GM19025 (cell line): ENCODE results near the gene STAT1.

Experiments
- ATAC-seq: cut with Tn5 transposase; IDR thresholded peaks from one replicate; pipeline ENCODE4 v1.9.1; 2021; ENCODE audit warnings: mild to moderate bottlenecking, low read depth, moderate library complexity; ENCODE audit not compliant: unreplicated experiment

STAT1 gene

DNA sequence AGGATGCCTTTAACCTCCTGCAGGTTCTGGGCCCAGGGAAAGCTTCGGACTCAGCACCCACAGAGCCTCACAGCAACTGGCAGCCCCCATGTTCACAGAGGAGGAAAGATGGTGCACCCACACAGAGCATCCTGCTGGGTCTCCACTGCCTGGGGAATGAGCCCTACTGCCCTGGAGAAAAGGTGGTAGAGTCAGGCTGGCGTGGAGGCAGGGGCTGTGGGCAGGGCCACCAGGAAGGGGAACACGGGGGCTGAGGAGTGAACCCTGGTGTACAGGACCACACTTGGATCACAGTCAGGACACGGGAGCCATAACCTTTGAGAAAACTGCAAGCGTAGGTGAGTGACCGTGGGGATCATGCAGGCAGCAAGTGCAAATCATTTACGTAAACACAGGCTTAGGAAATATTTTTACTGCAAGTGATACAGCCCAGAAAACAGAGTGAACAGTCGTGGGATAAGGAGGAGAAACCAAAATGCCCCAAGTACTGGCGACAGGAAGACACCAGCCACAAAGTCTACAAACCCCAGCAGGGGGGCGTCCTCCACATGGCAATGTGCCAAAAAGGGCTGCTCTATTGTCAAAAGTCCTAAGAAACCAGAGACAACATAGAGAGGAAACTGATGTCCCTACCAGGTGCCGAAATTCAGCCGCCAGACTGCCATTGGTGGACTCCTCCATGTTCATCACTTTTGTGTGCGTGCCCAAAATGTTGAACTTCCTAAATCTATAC lies 27.6 kb downstream of the STAT1 start:
- ATAC-seq = no peak

- no peak for ATAC-seq
These were observed 29.4 kb downstream of the STAT1 start for GRCh38 chr2:190984595-190984994.

DNA sequence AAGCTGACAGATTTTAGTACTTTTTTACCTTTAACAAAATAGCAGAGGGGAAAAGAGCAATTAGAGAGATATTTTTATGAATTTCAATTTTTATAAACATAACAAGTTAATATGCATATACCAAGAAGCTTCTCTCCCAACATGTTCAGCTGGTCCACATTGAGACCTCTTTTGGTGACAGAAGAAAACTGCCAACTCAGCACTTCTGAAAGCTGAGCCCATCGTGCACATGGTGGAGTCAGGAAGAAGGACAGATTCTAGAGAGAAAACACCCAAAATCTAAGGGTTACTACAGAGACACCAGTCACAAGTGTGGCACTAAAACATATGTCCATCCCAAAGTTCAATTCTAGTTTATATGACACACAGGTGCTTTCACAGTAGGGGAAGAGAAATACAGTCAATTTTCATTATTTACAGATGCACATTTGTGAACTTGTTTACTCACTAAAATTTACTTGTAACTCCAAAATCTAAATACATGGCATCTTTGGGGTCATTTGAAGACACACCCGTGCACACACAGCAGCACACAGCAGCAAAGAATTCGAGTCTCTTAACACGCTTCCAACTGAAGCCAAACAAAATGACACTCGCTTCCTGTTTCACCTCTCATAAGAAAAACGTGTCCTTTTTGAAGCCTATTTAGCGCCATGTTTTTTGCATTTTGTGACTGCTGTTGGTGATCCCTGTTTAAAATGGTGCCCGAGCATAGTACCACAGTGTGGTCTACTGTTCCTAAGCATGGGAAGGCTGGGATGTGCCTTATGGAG lies 31.5 kb downstream of the STAT1 start:
- no peak for ATAC-seq

- ATAC-seq = no peak
These were observed 32.2 kb downstream of the STAT1 start for GRCh38 chr2:190981733-190982132.

DNA sequence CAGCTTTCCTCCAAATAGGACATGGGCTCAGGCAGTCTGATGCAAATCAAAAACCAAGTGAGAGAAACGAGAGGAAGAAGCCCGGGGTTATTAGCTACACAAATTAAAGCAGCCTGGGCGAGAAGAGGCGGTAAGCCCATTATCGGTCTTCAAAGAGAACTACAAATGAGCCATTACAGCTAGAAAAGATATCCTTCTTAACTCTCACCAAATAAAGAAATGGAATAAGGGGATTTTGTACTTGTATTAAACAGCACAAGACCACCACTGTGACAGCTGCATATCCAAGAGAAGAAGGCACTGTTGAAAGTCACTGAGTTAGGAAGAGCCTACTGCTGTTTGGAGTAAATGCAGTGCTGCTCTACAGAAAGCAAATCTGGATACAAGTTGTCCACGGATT lies 32.6 kb downstream of the STAT1 start:
- no peak for ATAC-seq

DNA sequence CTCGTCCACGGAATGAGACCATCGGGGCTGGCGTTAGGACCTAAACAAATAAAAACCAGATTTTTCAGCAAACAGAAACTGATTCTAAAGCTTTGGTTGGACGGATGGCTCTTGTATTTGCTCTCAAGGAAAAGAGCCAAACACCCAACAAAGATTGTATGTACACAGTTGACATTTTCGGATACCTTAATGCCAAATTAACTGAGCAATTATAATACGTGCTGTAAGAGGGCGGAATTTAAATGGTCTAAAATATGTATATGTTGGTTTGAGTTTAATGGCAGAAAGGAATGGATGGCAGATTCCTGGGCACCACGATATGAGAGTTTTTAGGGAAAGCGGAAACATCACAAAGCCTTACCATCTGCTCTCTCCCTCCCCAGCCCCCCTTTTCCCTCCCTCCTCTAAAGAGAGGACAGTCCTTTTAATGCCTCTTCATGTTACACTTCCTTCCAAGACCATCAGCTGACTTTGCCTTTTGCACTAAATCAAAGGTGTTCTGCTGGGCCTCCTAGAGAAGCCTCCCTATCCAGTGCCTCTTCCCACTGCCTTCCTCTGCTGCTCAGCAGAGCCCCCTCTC lies 33.3 kb downstream of the STAT1 start:
- ATAC-seq = no peak

DNA sequence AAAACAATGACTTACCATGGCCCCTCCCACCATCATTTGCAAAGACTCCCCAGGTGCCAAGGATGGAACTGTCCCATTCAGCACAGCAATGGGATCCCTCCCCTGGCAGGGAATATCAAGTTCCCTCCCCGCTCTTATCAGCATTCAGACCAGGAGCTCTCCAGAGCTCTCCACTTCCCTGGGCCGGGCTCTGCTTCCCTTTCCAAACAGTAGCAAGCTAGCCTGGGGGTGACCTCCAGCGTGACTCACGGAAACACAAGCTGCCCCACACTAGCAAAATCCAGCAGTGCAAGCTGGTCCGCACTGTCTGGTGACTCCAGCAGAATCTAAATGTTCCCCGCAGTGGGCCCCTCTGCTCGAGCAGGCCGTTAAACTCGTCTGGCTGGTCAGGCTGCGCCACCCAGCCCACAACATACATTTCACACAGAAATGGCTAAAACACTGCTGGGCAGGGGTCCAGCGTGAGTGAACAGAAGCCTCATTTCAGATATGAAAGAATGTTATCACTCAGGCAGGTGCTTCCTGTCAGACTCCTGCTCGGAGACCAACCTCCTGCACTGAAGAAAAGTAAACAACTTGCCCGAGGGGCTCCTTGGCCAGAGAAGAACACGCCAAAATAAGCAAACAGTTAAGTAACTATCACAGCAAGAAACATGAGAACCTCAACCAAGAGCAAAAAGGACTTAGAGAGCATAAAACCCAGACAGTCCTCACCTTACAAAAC lies 33.9 kb downstream of the STAT1 start:
- ATAC-seq = no peak

DNA sequence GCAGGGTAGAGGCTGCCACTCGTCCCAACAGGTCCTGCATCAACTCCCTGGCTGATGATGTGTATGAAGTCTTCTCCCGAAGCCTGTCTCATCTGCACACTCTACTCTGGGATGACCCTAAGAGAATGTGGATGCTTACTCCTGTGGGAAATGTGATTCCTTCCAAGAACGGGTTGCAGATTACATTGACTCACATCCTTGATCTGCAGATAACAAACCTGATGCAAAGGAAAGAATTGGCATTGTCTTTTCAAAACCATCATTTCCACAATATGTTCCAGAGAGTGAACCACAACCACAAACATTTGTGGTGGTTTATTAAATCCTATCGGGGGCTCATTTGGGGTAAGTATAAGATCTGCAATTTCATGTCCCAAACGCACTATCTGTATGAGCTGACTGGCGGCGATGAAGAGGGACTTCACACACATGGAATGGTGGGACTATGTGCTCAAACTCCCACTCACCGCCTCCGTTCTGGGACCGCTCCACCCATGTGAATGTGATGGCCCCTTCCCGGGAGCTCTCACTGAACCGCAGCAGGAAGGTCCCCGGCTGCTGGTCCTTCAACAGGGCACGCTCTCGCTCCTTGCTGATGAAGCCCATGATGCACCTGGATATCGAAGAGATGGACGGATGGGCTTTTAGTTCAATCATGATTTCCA lies 35.5 kb downstream of the STAT1 start:
- ATAC-seq = no peak

GRCh38 chr2:190977505-190977904 lies 36.5 kb downstream of the STAT1 start:
- ATAC-seq = no peak

DNA sequence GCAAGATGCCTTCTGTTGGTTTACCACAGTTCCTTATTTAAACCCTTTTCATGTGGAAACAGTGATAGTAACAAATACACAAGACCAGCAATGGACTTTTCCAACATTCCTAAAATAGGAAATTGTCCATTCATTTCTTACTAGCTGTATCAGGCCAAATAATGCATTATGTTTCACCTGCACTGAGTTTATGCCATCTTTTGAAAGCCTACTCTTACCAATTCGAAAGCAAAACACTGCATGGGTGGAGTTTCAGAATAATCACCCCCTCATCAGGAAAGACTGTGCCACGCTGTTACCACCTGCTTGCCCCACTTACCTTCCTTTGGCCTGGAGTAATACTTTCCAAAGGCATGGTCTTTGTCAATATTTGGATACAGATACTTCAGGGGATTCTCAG lies 37.5 kb downstream of the STAT1 start:
- ATAC-seq = no peak

DNA sequence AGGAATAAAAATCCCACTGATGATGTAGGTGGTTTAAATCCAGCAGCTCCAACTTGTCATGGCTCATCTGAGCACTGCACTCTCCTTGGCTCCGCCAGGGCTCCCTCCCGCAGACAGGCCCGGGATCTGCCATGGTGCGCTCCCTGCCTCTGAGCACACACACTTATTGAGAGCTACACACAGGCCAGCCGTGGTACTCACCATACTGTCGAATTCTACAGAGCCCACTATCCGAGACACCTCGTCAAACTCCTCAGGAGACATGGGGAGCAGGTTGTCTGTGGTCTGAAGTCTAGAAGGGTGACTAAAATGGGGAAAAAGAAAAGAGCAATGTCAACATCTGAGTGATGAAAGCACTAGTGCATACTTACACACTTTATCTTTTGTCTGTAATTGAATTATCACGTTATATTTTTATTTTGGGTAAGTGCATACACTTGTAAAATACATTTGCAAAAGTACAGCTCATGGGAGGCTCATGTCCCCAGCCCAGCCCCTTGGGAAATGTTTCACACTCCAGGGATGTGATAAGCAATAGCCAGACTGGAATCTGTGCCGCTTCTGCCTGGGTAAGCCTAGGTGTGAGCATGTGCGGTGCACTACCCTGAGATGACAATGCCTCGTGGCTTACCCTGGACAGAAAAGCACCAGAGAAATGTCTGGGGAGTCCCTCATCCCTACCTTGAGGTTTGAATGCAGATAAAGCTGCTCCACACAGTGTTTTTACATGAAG lies 39.2 kb downstream of the STAT1 start:
- ATAC-seq = no peak

DNA sequence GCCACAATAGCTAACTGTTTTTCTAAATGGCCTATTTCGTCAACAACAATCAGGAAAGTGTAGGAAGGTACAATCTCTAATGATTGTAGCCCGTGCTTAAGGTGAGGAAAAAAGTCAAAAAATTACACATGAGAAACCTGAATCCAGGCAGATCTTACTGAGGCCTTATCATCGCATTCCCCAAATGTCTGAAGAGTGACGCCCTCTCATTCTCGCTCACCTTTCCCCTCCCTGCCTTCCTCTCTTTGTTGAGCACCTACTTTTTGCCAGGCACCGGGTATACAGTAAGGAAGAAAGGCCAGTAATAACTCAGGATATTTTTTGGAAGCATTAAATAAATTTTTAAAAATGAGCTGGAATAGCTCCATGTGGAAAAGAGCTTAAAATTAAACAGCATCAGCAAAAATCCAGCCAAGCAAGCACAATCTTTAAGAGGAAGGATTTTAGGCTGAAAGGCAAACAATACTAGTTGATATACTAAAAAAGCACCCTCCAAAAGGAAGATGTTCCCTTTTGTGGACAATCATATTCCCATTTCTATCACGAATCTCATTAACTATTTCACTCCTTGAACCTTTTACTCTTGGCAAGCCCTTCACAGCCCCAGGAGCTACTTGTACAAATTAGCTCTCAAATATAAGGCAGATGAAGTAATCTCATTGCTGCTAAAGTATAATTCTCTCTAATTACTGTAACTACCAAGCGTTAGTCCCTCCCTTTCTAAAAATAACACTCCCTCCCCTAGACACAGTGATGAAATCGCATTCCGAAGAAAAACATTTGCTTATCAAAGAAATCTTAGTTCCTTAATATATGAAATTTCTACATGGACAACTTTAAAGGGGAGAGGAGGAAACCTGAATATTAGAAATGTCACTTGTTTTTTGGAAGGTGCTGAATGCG lies 40.0 kb downstream of the STAT1 start:
- ATAC-seq = no peak

DNA sequence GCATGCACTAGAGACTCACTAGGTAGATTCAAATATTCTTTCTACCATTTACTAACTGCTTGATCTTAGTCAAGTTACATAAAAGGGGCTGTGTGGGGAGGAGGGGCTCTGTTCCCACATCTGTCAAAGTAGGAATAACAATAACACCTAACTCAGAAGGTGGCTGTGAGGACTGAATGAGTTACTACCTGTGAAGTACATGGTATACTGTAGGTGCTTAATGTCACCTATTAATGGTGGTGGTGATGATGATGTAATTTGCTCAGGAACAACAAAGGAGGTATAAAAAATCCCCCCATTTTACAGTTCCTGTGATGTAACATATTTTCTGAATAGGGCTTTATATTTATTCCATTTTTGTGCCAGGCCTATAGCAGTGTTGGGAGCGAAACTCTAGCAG lies 40.7 kb downstream of the STAT1 start:
- no peak for ATAC-seq

DNA sequence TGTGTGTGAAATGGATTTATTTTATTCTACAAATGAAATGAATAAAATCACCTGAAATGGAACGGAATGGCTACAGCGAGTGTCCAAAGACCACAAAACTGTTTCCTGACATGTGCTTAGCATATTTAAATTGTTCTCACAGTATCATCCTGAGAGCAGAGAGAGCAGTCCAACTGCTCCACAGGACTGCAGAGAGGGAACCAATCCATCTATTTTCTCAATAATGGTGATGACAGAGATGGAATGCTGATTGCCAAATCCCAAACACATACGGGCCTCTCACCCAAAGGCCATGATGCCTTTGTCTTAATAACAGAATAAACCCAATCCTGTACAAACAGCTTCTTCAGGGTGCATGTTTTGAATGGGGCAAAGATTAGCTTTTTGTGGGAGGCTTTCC lies 41.1 kb downstream of the STAT1 start:
- no peak for ATAC-seq

DNA sequence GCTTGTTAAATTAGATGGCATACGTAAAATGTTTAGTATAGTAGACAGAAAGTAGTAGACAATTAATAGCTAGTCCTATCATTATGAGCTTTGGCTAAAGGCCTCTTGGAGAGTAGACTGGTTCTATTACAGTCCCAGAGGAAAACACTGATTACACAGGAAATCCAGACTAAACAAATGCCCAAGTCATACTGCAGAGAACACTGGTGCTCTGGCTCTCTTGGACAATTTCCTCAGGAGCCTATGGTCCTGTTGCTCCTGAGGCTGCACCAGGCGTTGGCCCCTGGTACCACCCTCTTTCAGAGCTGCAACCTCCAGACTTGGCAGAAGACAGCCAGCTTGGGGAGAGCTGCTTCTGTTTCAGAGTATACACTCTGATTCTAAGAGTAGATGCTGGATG lies 41.8 kb downstream of the STAT1 start:
- no peak for ATAC-seq

DNA sequence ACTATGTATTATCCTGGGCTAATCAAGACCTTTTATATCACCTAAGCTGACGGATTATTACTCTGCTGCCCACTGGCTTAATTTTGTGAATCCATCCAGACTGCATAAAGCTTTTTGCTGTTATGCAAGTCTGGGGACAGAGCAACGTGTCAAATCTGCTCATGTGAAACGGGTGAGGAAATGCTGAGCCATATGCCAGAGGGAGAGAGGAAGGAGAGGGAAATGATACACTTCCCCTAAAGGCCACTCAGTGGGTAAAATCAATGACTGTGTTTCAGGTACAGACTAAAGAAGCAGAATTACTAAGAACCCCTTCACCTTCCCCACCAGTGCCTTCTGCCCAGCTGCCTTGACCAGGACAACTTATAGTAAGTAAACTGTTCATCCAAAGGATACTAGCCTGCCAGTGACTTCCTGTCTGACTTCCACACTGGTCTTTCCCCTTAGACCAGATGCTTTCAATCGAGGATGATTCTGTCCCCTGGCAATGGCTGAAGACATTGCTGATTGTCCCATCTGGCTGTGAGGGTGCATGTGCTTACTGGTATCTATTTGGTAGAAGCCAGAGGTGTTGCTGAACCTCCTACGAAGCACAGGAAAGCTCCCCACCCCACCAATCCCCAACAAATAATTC lies 43.0 kb downstream of the STAT1 start:
- ATAC-seq = no peak

GRCh38 chr2:190970160-190970559 lies 43.8 kb downstream of the STAT1 start:
- no peak for ATAC-seq

DNA sequence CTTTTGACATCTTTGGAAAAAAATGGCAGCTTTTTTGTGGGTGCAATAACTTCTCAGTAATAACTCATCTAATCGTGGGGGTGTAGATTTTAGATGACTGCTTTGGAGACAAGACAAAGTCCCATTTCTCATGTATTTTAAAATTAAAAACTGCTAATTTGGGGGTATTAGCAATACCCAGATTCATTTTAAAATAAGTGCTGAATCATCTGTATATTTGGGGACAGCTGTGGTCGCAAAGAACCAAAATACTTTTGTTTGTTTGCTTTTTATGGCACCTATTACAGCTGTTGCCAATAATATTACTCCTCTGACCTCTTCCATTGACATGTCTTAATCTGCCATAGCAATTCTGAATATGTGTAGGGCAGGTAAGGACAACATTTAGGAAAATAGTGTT lies 45.4 kb downstream of the STAT1 start:
- ATAC-seq = no peak
